ENCODE measurements around the gene KLK6.
A peak's percentile ranks its signal among the peaks of the same experiment; 100 is the strongest.

The KLK6 gene

GRCh38 chr19:50957587-50957986, 11.8 kb downstream of the KLK6 start:
- TF ChIP-seq POLR2A (IDR thresholded peaks at IDR 0.05; ENCODE audit: low read depth, low read length): no peak
- DNase-seq (ENCODE audit: insufficient read length, low spot score) (no peak), FAIRE-seq (no peak)

GRCh38 chr19:50952910-50953309, 16.5 kb downstream of the KLK6 start, which contains the start of gene KLK5:
TSS of gene KLK5 (minus strand) at chr19:50953038. CDS start at chr19:50952657, 381 bp downstream.
- TF ChIP-seq POLR2A (IDR thresholded peaks at IDR 0.05; ENCODE audit: low read depth, low read length): no peak
- no peak for FAIRE-seq
- DNase-seq (ENCODE audit: insufficient read length, low spot score): peak; percentile 37

- no peak for FAIRE-seq
- DNase-seq (ENCODE audit: insufficient read length, low spot score): no peak
- TF ChIP-seq POLR2A (IDR thresholded peaks at IDR 0.05; ENCODE audit: low read depth, low read length): no peak
Measured at GRCh38 chr19:50949861-50950260, 19.5 kb downstream of the KLK6 start.

- DNase-seq (ENCODE audit: insufficient read length, low spot score): no peak
Measured at GRCh38 chr19:50947123-50947522, 22.3 kb downstream of the KLK6 start.

GRCh38 chr19:50944795-50945194, 24.6 kb downstream of the KLK6 start:
- no peak for DNase-seq (ENCODE audit: insufficient read length, low spot score)
- FAIRE-seq: no peak

More at GRCh38 chr19:50947123-50947522, 22.3 kb downstream of the KLK6 start:
- no peak for TF ChIP-seq POLR2A (IDR thresholded peaks at IDR 0.05; ENCODE audit: low read depth, low read length)
- FAIRE-seq: no peak

GRCh38 chr19:50943074-50943828, 26.1 kb downstream of the KLK6 start:
- no peak for TF ChIP-seq POLR2A (IDR thresholded peaks at IDR 0.05; ENCODE audit: low read depth, low read length)
- no peak for DNase-seq (ENCODE audit: insufficient read length, low spot score)
- no peak for FAIRE-seq

More at GRCh38 chr19:50944795-50945194, 24.6 kb downstream of the KLK6 start:
- TF ChIP-seq POLR2A (IDR thresholded peaks at IDR 0.05; ENCODE audit: low read depth, low read length): no peak

GRCh38 chr19:50939596-50939995, 29.8 kb downstream of the KLK6 start:
- no peak for TF ChIP-seq POLR2A (IDR thresholded peaks at IDR 0.05; ENCODE audit: low read depth, low read length)
- DNase-seq (ENCODE audit: insufficient read length, low spot score): no peak
- no peak for FAIRE-seq

GRCh38 chr19:50933640-50934039, 35.8 kb downstream of the KLK6 start:
- TF ChIP-seq POLR2A (IDR thresholded peaks at IDR 0.05; ENCODE audit: low read depth, low read length): no peak
- FAIRE-seq (no peak), DNase-seq (ENCODE audit: insufficient read length, low spot score) (no peak)

GRCh38 chr19:50932690-50933083, 36.7 kb downstream of the KLK6 start:
- no peak for TF ChIP-seq POLR2A (IDR thresholded peaks at IDR 0.05; ENCODE audit: low read depth, low read length)
- no peak for FAIRE-seq
- DNase-seq (ENCODE audit: insufficient read length, low spot score): no peak

- DNase-seq (ENCODE audit: insufficient read length, low spot score): no peak
- no peak for FAIRE-seq
- TF ChIP-seq POLR2A (IDR thresholded peaks at IDR 0.05; ENCODE audit: low read depth, low read length): no peak
Measured at GRCh38 chr19:50932018-50932689, 37.2 kb downstream of the KLK6 start.

- DNase-seq (ENCODE audit: insufficient read length, low spot score) (no peak), FAIRE-seq (no peak)
- no peak for TF ChIP-seq POLR2A (IDR thresholded peaks at IDR 0.05; ENCODE audit: low read depth, low read length)
Measured at GRCh38 chr19:50931023-50931422, 38.4 kb downstream of the KLK6 start.

GRCh38 chr19:50928831-50929230, 40.6 kb downstream of the KLK6 start:
- no peak for FAIRE-seq

GRCh38 chr19:50926144-50926543, 43.2 kb downstream of the KLK6 start:
- FAIRE-seq: no peak

More at GRCh38 chr19:50928831-50929230, 40.6 kb downstream of the KLK6 start:
- TF ChIP-seq POLR2A (IDR thresholded peaks at IDR 0.05; ENCODE audit: low read depth, low read length): no peak
- no peak for DNase-seq (ENCODE audit: insufficient read length, low spot score)

GRCh38 chr19:50925734-50926133, 43.7 kb downstream of the KLK6 start:
- DNase-seq (ENCODE audit: insufficient read length, low spot score): no peak
- FAIRE-seq: no peak

More at GRCh38 chr19:50926144-50926543, 43.2 kb downstream of the KLK6 start:
- TF ChIP-seq POLR2A (IDR thresholded peaks at IDR 0.05; ENCODE audit: low read depth, low read length): no peak
- DNase-seq (ENCODE audit: insufficient read length, low spot score): no peak

GRCh38 chr19:50924586-50924985, 44.8 kb downstream of the KLK6 start:
- DNase-seq (ENCODE audit: insufficient read length, low spot score) (no peak), FAIRE-seq (no peak)
- no peak for TF ChIP-seq POLR2A (IDR thresholded peaks at IDR 0.05; ENCODE audit: low read depth, low read length)

More at GRCh38 chr19:50925734-50926133, 43.7 kb downstream of the KLK6 start:
- no peak for TF ChIP-seq POLR2A (IDR thresholded peaks at IDR 0.05; ENCODE audit: low read depth, low read length)
